Activated naive CD8-positive, alpha-beta T cell treated with anti-CD3 and anti-CD28 coated beads, Interleukin-2, amount 10 ng/mL, durations not matched to agents 7 days and 5 days (primary cell): ENCODE data around the gene PSME4. TPM values are rescaled to one million over a fixed set of nuclear protein-coding genes. Genes with fewer than 3 reads are reported as not detected.
"Not testable (repeated sequence)": the region's sequence is repeated elsewhere in the genome, so short reads cannot be mapped to it uniquely, and the experiment has no call there.

Experiments used
- ATAC-seq: fragments of 150-1000 bp; cut with Tn5 transposase; one replicate; pipeline ENCODE4 v1.10.0; 2021; ENCODE audit warnings: low read depth, moderate library complexity
- POLR2A ChIA-PET: fragments of 350-600 bp; sonication (Branson Sonifier 250); formaldehyde crosslinking; loops from one replicate; lab custom pipeline; 2021; ENCODE audit warnings: antibody characterized with exemption; lab: Charles Lee
- DNase-seq: peaks from one replicate; pipeline ENCODE4 v3.0.0; 2021
- H3K27ac Mint-ChIP-seq: one replicate; pipeline ENCODE4 v1.8.0; 2022; ENCODE audit warnings: mild to moderate bottlenecking, mixed read lengths
- H3K27me3 Mint-ChIP-seq: one replicate; pipeline ENCODE4 v1.8.0; 2022; ENCODE audit warnings: mild to moderate bottlenecking, moderate library complexity, mixed read lengths
- H3K36me3 Mint-ChIP-seq: one replicate; pipeline ENCODE4 v1.8.0; 2021; ENCODE audit warnings: mild to moderate bottlenecking, mixed read lengths
- H3K4me1 Mint-ChIP-seq: one replicate; pipeline ENCODE4 v1.8.0; 2021; ENCODE audit warnings: mixed read lengths
- H3K4me3 Mint-ChIP-seq: one replicate; pipeline ENCODE4 v1.8.0; 2022; ENCODE audit warnings: mild to moderate bottlenecking, moderate library complexity, mixed read lengths
- H3K9me3 Mint-ChIP-seq: one replicate; pipeline ENCODE4 v1.8.0; 2021; ENCODE audit warnings: mixed read lengths
- total RNA-seq, 2 experiments: library from RNA; stranded (reverse); gene quantifications; one replicate each; pipeline ENCODE4 v1.2.3, GENCODE V29; 2021

PSME4 gene
- total RNA-seq, 2 experiments from 2014 or later: 52.6 to 54.2 TPM

DNA sequence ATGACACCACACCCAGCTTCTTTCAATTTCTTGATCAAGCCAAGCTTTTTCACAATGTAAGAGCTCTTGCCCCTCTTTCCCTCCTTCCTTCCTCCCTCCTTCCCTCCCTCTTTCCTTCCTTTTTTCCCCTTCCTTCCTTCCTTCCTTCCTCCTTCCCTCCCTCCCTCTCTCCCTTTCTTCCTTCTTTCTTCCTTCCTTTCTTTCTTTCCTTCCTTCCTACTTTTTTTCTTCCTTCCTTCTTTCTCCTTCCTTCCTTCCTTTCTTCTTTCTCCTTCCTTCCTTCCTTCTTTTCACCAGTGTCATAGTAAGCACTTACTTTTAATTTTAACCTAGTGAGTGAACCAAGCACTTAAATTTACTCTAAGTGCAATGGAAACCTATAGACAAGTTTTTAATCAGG lies 21.2 kb upstream of the PSME4 start:
- ATAC-seq: no peak
- Mint-ChIP-seq H3K36me3 (peaks cover 17% of the 10 kb centered on the region), H3K4me3 (no peak overlapping the region), H3K27ac (no peak overlapping the region), H3K4me1 (peaks cover 26% of the 10 kb centered on the region), H3K9me3 (peaks cover 2% of the 10 kb centered on the region), H3K27me3 (no peaks in the 10 kb centered on the region)
- POLR2A ChIA-PET: interaction anchor here (1.0 kb wide), 1 partner anchor 21 kb away, joined by 3 read pairs; the partner anchor contains the start of gene PSME4
- DNase-seq: no peak

DNA sequence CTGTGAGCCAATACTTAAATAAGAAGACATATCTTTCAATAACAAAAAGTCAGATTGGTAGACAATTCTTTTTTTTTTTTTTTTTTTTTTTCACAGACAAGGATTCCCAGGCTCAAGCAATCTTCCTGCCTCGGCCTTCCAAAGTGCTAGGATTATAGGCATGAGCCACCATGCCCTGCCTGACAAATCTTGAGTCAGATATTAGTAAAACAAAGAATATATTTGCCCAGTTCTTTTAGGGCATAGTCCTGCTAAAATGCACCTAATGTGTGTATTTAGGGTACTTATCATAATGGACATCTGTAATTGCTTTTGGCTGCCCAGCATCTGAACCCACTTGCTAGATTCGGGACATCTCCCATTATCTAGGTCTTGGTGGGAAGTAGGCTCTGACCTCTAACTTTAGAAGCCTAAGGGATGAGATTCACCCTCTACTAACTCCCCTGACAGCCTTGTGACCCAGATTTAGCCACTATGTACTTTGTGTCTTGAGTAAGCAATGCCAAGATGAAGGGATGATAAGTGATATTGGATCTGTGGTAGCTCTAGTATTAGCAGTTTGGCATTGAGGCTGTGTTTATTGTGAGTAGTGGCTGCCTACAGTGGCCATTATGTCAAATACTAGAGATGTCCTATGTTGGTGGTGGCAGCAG lies 18.5 kb upstream of the PSME4 start:
- Mint-ChIP-seq H3K9me3 (peaks cover 2% of the 10 kb centered on the region), H3K27me3 (no peaks in the 10 kb centered on the region), H3K36me3 (peaks cover 19% of the 10 kb centered on the region), H3K4me3 (no peak overlapping the region), H3K27ac (no peak overlapping the region), H3K4me1 (peaks cover 19% of the 10 kb centered on the region)
- ATAC-seq (no peak), DNase-seq (no peak)
- POLR2A ChIA-PET: no interaction called here

GRCh38 chr2:53987336-53987921 lies 16.6 kb upstream of the PSME4 start:
- Mint-ChIP-seq H3K27ac (no peak overlapping the region), H3K36me3 (peaks cover 18% of the 10 kb centered on the region), H3K4me1 (peaks cover 12% of the 10 kb centered on the region), H3K4me3 (no peak overlapping the region), H3K9me3 (no peaks in the 10 kb centered on the region), H3K27me3 (no peaks in the 10 kb centered on the region)
- POLR2A ChIA-PET: interaction anchor here (0.7 kb wide), 1 partner anchor 12 kb away, joined by 4 read pairs; no protein-coding TSS in a partner anchor
- DNase-seq (no peak), ATAC-seq (no peak)

GRCh38 chr2:53985646-53986045 lies 14.9 kb upstream of the PSME4 start:
- peaks cover 12% of the 10 kb centered on the region for H3K4me1 Mint-ChIP-seq
- peaks cover 1% of the 10 kb centered on the region for H3K9me3 Mint-ChIP-seq
- DNase-seq (no peak), ATAC-seq (no peak)
- no peaks in the 10 kb centered on the region for H3K27me3 Mint-ChIP-seq
- peaks cover 19% of the 10 kb centered on the region for H3K36me3 Mint-ChIP-seq
- H3K4me3 Mint-ChIP-seq: no peak overlapping the region
- no peak overlapping the region for H3K27ac Mint-ChIP-seq
- POLR2A ChIA-PET: interaction anchor here (2.1 kb wide), 1 partner anchor 14 kb away, joined by 8 read pairs; the partner anchor contains the start of gene PSME4

DNA sequence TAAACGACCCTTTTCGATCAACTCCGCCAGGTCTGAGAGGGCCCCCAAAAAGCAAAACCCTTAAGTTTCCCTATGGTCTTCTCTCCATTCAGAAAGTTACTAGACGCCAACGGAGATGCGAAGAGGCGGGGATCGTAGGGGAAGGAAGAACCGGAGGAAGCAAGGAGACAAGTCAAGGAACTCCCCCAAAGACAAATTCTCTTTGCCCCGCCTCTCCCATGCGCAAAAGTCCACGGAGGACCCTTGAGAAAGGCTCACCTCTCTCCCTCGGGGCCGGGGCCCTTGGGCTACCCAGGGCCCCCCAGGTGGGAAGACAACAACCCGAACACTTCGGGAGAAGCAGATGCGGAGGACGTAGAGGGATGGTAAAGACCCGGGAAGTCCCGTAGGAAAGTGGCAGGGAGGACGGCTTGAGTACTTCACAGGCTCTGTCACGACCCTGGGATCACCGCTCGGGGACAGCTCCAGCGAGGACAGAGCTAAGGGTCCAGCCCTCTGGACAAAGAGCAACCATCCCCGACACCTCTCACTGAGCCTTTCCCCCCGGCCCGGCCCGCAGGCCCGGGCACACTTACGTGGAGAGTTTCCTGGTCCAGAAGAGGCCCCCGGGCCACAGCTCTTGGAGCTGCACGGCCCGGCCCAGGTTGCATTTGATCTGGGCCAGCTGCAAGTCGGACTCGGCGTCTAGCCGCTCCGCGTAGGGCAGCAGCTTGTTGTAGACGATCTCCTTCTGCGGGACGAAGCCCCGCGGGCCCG lies 647 bp downstream of the PSME4 start:
- H3K27me3 Mint-ChIP-seq: no peaks in the 10 kb centered on the region

GRCh38 chr2:53969285-53969967 lies 1.4 kb downstream of the PSME4 start:
- Mint-ChIP-seq H3K27me3 (no peaks in the 10 kb centered on the region), H3K9me3 (no peaks in the 10 kb centered on the region), H3K4me3 (peak overlapping the region; percentile 88), H3K36me3 (peaks cover 24% of the 10 kb centered on the region), H3K4me1 (peaks cover 39% of the 10 kb centered on the region), H3K27ac (peak overlapping the region; percentile 93)
- ATAC-seq (no peak), DNase-seq (no peak)
- POLR2A ChIA-PET: interaction anchor here (0.7 to 3.0 kb wide), 7 partner anchors 11 to 1550 kb away, joined by 3 to 40 read pairs (median 4); partner anchors contain the start of gene CFAP36

More for the DNA sequence above, 647 bp downstream of the PSME4 start:
- Mint-ChIP-seq H3K4me3 (peak overlapping the region; percentile 88), H3K27ac (peak overlapping the region; percentile 93), H3K9me3 (no peaks in the 10 kb centered on the region), H3K36me3 (peaks cover 27% of the 10 kb centered on the region), H3K4me1 (peaks cover 33% of the 10 kb centered on the region)
- ATAC-seq (peak; percentile 44), DNase-seq (no peak)
- POLR2A ChIA-PET: interaction anchor here (0.6 to 3.0 kb wide), 20 partner anchors 10 to 589 kb away, joined by 3 to 40 read pairs (median 5); partner anchors contain the start of genes ACYP2 and CHAC2

DNA sequence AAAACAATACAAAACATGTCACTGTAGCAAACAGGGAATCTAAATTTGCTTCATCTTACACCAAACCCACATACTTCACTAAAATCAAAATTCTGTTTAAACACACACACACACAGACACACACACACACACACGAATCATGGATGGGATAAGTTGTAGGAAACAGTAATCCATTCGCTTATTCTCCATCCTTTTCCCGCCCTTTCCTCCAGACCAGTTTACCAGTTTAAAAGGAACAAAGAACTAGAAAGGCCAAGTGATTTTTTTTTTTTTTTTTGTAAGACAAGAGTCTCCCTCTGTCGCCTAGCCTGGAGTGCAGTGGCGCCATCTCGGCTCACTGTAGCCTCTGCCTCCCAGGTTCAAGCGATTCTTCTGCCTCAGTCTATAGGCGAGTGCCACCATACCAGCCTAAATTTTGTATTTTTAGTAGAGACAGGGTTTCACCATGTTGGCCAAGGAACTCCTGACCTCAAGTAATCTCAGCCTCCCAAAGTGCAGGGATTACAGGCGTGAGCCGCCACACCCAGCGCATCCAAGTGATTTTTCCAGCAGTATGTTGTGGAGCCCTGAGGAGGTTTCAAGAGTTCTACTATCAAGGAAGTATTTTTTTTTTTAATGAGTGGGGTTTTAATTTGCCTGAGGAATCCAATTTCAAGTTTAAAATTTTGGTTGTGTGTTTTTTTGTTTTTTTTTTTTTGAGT lies 5.7 kb downstream of the PSME4 start:
- peaks cover 39% of the 10 kb centered on the region for H3K4me1 Mint-ChIP-seq

DNA sequence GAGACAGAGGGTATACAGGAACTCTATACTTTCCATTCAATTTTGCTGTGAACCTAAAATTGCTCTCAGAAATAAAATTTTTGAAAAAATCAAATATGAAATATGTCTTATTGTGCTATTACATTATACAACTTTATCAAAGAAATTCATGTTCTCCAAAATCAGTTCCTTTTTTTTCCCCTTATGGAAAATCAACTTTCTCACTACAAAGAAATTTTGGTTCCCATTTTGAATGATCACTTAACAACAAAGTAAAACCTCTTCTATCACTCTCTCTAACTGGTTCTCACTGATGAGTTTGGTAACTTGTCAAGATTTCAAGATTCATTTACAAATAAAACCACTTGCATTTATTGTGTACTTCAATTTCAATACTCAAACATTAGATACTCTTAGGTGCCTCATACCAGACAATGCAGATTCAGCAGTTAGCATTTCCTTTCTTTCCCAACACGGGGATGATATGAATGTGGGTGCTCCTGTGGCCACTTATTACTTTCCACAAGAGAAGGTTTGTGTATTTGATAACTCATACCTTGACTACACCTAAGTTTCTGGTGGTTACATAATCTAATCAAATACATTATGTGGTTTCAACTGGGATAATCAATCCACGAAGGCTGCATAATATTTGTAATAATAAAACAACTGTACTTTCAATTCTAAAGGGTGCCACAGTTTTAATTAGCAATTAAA lies 6.4 kb downstream of the PSME4 start:
- Mint-ChIP-seq H3K9me3 (no peaks in the 10 kb centered on the region), H3K27ac (no peak overlapping the region), H3K36me3 (peaks cover 27% of the 10 kb centered on the region), H3K4me1 (peaks cover 36% of the 10 kb centered on the region), H3K4me3 (peak overlapping the region; percentile 53), H3K27me3 (no peaks in the 10 kb centered on the region)
- POLR2A ChIA-PET: no interaction called here
- DNase-seq: no peak
- no peak for ATAC-seq

More for the DNA sequence above, 5.7 kb downstream of the PSME4 start:
- Mint-ChIP-seq H3K4me3 (peak overlapping the region; percentile 53), H3K36me3 (peaks cover 26% of the 10 kb centered on the region), H3K27me3 (no peaks in the 10 kb centered on the region), H3K9me3 (no peaks in the 10 kb centered on the region), H3K27ac (no peak overlapping the region)
- POLR2A ChIA-PET: no interaction called here
- no peak for DNase-seq
- ATAC-seq: no peak

DNA sequence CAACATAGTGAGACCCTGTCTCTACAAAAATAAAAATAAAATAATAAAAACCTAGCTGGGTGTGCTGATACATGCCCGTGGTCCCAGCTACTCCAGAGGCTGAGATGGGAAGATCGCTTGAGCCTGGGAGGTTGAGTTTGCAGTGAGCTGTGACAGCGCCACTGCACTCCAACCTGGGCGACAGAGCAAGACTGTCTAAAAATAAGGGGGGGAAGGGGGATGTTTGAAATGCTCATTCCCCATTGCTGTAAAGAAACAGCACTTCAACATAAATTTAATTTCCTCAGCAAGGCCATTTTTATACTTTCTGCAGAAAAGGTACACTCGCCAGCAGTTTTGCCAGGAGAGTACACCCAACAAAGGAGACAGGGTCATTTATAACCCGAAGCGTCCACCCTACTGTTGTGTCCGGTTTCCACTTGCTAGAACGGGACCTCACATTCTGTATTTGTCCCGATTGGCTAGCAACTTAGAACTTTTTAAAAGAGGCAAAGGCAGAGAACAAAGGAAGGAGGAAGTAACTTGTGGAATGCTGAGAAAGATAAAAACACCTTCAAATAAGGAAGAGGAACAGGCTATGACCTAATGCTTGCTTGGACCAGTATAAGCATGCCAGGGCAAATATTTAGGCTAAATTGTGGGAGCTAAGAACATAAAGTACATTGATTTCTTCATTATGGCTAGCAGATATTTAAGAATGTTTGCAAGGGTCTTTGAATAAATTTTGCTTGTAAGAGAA lies 9.1 kb downstream of the PSME4 start:
- H3K9me3 Mint-ChIP-seq, H3K27me3 Mint-ChIP-seq, POLR2A ChIA-PET, H3K4me3 Mint-ChIP-seq, ATAC-seq, H3K27ac Mint-ChIP-seq, DNase-seq: not testable (repeated sequence)
- Mint-ChIP-seq H3K36me3 (peaks cover 22% of the 10 kb centered on the region), H3K4me1 (peaks cover 24% of the 10 kb centered on the region)

DNA sequence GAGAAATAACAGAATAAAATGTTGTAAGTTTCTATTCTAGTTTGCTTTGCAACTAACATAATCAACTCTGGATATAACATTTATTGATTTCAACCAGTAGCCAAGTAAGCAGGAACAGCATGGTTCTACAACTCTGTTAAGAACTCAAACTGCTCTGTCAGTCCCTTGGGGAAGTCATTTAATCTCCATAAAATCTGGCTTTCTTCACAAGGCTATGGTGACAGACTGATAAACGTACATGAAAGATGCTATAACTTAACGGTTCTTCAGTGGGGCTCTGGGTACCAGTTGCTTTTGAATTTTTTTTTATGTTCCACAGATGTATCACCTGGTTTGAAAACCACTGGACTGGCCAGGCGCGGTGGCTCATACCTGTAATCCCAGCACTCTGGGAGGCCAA lies 10.3 kb downstream of the PSME4 start:
- Mint-ChIP-seq H3K4me1 (peaks cover 23% of the 10 kb centered on the region), H3K9me3 (no peaks in the 10 kb centered on the region), H3K36me3 (peaks cover 21% of the 10 kb centered on the region), H3K27ac (no peak overlapping the region), H3K27me3 (no peaks in the 10 kb centered on the region), H3K4me3 (no peak overlapping the region)
- ATAC-seq: no peak
- DNase-seq: no peak
- POLR2A ChIA-PET: no interaction called here

- Mint-ChIP-seq H3K9me3 (no peaks in the 10 kb centered on the region), H3K27me3 (no peaks in the 10 kb centered on the region), H3K4me3 (no peak overlapping the region), H3K4me1 (peaks cover 11% of the 10 kb centered on the region), H3K27ac (no peak overlapping the region), H3K36me3 (peaks cover 16% of the 10 kb centered on the region)
- no peak for ATAC-seq
- POLR2A ChIA-PET: interaction anchor here (1.3 kb wide), 1 partner anchor 12 kb away, joined by 5 read pairs; the partner anchor contains the start of gene PSME4
- no peak for DNase-seq
Measured at GRCh38 chr2:53958443-53958842, 12.3 kb downstream of the PSME4 start.
